A673 (cell line): ENCODE measurements around the gene SPTLC3. TPM values are rescaled to one million over a fixed set of nuclear protein-coding genes. Genes with fewer than 3 reads are reported as not detected.
"Not testable (repeated sequence)": the region's sequence is repeated elsewhere in the genome, so short reads cannot be mapped to it uniquely, and the experiment has no call there.

Experiments
- BruUV-seq: library from RNA; stranded (reverse); fragments of 400-500 nt; replicated peaks from 2 replicates; lab custom pipeline; 2021; lab: Mats Ljungman, UMichigan
- CTCF ChIA-PET: fragments of 300-600 bp; sonication (Branson Sonifier 250); formaldehyde crosslinking; loops from one replicate; lab custom pipeline; 2022; ENCODE audit warnings: antibody characterized with exemption; lab: Charles Lee
- POLR2A ChIA-PET: fragments of 300-600 bp; sonication (Branson Sonifier 250); formaldehyde crosslinking; loops from one replicate; lab custom pipeline; 2022; ENCODE audit warnings: antibody characterized with exemption; ENCODE audit not compliant: low non-redundant PET; lab: Charles Lee
- DNase-seq: peaks from one replicate; pipeline ENCODE4 v3.0.0-alpha.2; 2015; ENCODE audit warnings: low spot score
- H3K27ac ChIP-seq: fragments of 200-600 bp; sonication (generic); 2 replicates; pipeline ENCODE4 v1.5.1; 2016; ENCODE audit warnings: mixed run types, low read depth, mild to moderate bottlenecking, mixed read lengths, antibody characterized with exemption, low read length; ENCODE audit not compliant: poor library complexity, severe bottlenecking
- H3K27me3 ChIP-seq: fragments of 200-600 bp; sonication (generic); replicated peaks from 2 replicates; pipeline ENCODE4 v1.6.1; 2017; ENCODE audit warnings: mixed run types, low read depth, mild to moderate bottlenecking, mixed read lengths, antibody characterized with exemption, low read length; ENCODE audit not compliant: insufficient read depth, poor library complexity
- H3K36me3 ChIP-seq: fragments of 200-600 bp; sonication (generic); 2 replicates; pipeline ENCODE4 v1.6.1; 2016; ENCODE audit warnings: mixed run types, mild to moderate bottlenecking, mixed read lengths, antibody characterized with exemption, low read length; ENCODE audit not compliant: insufficient read depth, poor library complexity, severe bottlenecking
- H3K4me1 ChIP-seq: fragments of 200-600 bp; sonication (generic); 2 replicates; pipeline ENCODE4 v1.6.1; 2017; ENCODE audit warnings: mixed run types, mild to moderate bottlenecking, mixed read lengths, antibody characterized with exemption, low read length; ENCODE audit not compliant: insufficient read depth, poor library complexity, severe bottlenecking
- H3K4me3 ChIP-seq: fragments of 200-600 bp; sonication (generic); 2 replicates; pipeline ENCODE4 v1.5.1; 2016; ENCODE audit warnings: low read depth, mixed run types, mild to moderate bottlenecking, mixed read lengths, low read length; ENCODE audit not compliant: poor library complexity, severe bottlenecking
- H3K9me3 ChIP-seq: fragments of 200-600 bp; sonication (generic); 2 replicates; pipeline ENCODE4 v1.6.1; 2016; ENCODE audit warnings: mixed run types, low read depth, mild to moderate bottlenecking, mixed read lengths, antibody characterized with exemption, low read length; ENCODE audit not compliant: poor library complexity, severe bottlenecking
- EZH2 ChIP-seq: fragments of 200-600 bp; sonication (generic); IDR thresholded peaks from 2 replicates; pipeline ENCODE4 v1.6.1; 2017; ENCODE audit warnings: borderline replicate concordance, low read depth, mild to moderate bottlenecking, mixed read lengths, antibody characterized with exemption, low read length; ENCODE audit not compliant: poor library complexity, severe bottlenecking
- intact Hi-C: fragments of 100-400 bp; cut with micrococcal nuclease; formaldehyde crosslinking; loops from one replicate; pipeline ENCODE4 v1.10.0; 2022; ENCODE audit not compliant: unreplicated experiment
- total RNA-seq: library from RNA; stranded (reverse); gene quantifications from 2 replicates; pipeline ENCODE4 v1.2.3, GENCODE V29; 2021
- TF ChIP-seq, protein P1 (sequence below): fragments of 300-800, 200-600 bp; sonication (generic); conservative IDR thresholded peaks from 2 replicates; pipeline ENCODE4 v1.5.1; 2017; ENCODE audit warnings: low read depth, mild to moderate bottlenecking, antibody characterized with exemption, low read length, moderate library complexity, mixed read lengths

The SPTLC3 gene
- total RNA-seq, 1 experiment from 2014 or later = 0.06 TPM

DNA sequence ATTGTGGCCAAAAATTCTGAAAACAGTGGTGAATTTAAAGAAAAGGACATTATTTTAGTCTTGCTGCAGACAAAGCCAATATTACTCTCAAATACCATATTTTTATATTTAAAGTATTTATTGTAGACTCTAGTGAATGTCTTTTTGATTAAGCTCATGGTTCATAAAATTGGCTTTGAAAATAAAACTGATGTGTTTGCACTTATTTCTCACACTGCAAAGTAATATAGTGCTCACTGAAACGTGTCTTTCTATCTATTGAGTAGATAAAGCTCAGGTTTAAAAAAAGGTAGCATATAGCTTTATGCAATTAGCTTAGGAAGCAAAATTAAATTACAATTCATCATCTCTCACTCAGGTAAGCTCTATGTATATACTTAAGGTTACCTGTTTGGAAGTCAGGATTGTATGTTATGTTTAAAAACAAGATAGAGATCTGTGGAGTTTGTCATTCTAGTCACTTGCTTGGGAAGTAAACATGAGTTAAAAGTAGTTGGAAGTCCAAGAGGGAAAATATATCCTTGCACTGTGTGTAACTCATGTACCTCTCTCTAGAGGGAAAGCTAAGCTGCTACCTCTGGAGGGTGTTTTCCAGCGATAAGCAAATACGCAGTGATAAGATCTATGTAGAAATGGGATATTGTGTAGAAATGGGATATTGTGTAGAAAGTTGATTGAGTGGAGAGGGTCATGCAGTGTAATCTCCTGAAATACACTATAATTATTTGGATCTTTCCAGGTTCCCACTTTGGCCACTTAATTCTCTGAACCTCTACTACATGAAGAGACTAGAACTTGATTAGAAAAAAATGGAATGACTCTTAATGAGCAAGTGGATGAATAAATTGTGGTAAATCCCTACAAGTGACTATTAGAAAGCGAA, 29.9 kb upstream of the SPTLC3 start:
- ChIA-PET CTCF (no interaction called here), POLR2A (no interaction called here)
- TF ChIP-seq EZH2 = no peak
- TF ChIP-seq, protein P1, sequence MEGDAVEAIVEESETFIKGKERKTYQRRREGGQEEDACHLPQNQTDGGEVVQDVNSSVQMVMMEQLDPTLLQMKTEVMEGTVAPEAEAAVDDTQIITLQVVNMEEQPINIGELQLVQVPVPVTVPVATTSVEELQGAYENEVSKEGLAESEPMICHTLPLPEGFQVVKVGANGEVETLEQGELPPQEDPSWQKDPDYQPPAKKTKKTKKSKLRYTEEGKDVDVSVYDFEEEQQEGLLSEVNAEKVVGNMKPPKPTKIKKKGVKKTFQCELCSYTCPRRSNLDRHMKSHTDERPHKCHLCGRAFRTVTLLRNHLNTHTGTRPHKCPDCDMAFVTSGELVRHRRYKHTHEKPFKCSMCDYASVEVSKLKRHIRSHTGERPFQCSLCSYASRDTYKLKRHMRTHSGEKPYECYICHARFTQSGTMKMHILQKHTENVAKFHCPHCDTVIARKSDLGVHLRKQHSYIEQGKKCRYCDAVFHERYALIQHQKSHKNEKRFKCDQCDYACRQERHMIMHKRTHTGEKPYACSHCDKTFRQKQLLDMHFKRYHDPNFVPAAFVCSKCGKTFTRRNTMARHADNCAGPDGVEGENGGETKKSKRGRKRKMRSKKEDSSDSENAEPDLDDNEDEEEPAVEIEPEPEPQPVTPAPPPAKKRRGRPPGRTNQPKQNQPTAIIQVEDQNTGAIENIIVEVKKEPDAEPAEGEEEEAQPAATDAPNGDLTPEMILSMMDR = no peak
- Histone ChIP-seq H3K27ac (no peak overlapping the region), H3K36me3 (no peaks in the 10 kb centered on the region), H3K4me3 (no peak overlapping the region), H3K4me1 (no peaks in the 10 kb centered on the region), H3K27me3 (no peaks in the 10 kb centered on the region), H3K9me3 (no peaks in the 10 kb centered on the region)
- no peak for DNase-seq
- intact Hi-C loops = no loop called here
- no TSS peak for BruUV-seq

DNA sequence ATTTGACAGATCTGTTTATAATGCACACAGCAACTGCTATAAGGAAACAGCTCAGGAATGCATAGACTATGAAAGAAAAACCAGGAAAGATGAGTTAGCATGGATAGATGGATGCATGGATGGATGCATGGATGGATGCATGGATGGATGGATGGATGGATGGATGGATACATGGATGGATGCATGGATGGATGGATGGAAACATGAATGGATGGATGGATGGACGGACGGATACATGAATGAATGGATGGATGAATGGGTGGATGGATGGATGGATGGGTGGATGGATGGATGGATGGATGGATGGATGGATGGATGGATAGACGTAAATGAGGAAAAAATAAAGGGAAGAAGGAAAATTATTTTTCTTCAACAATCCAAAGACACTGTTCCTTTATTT, 29.1 kb upstream of the SPTLC3 start:
- intact Hi-C loops, BruUV-seq: not testable (repeated sequence)

DNA sequence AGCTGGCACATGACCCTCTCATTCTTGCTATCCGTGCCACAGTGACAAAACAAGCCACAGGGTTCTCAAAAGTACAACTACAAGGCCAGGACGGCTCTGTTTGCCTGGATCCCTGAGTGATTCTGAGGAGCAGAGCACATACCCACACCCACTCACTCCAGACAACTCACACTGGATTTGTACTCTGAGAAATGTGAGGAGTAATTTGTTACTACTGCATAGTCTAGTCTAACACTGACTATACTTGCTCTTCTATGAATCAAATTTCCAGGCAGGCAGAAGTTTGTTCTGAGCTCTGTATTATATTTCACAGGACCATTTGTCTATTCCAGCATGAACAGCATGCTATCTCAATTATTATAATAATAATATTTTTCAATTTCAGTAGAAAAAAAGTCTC, 26.7 kb upstream of the SPTLC3 start:
- H3K27me3 ChIP-seq = no peaks in the 10 kb centered on the region
- no peaks in the 10 kb centered on the region for H3K9me3 ChIP-seq
- no peak for DNase-seq
- no TSS peak for BruUV-seq
- TF ChIP-seq EZH2 = no peak
- TF ChIP-seq, protein P1 = no peak
- no peaks in the 10 kb centered on the region for H3K36me3 ChIP-seq
- POLR2A ChIA-PET = no interaction called here
- CTCF ChIA-PET = no interaction called here
- H3K4me1 ChIP-seq = no peaks in the 10 kb centered on the region
- no peak overlapping the region for H3K4me3 ChIP-seq
- intact Hi-C loops = no loop called here
- H3K27ac ChIP-seq = no peak overlapping the region

More for the DNA sequence above, 29.1 kb upstream of the SPTLC3 start:
- DNase-seq, H3K9me3 ChIP-seq, POLR2A ChIA-PET, H3K36me3 ChIP-seq, H3K4me3 ChIP-seq, CTCF ChIA-PET, H3K4me1 ChIP-seq, H3K27ac ChIP-seq, H3K27me3 ChIP-seq: not testable (repeated sequence)
